Natural killer cell treated with Interleukin-12 subunit alpha and Interleukin-12 subunit beta and Interleukin-15 and Interleukin-18, amount 100 ng/mL, for 72 hours (primary cell): Measurements from ENCODE around the gene KATNB1. TPM values are rescaled to one million over a fixed set of nuclear protein-coding genes. Genes with fewer than 3 reads are reported as not detected.

Source experiments
- ATAC-seq, 2 donors: fragments of 150-1000 bp; cut with Tn5 transposase in 1 of 2; sonication (Bioruptor Pico), chemical (Tn5 transposase) in 1 of 2; 2 replicates each; pipeline ENCODE4 v1.10.0; 2021
- DNase-seq: peaks from one replicate; pipeline ENCODE4 v3.0.0; 2022; ENCODE audit warnings: low spot score
- H3K27ac Mint-ChIP-seq, 2 donors: 1 replicate in 1 of 2; 2 replicates in 1 of 2; pipeline ENCODE4 v1.8.0; 2022; ENCODE audit warnings: mixed read lengths in 2 of 2, mild to moderate bottlenecking in 1 of 2, moderate library complexity in 1 of 2
- H3K27me3 Mint-ChIP-seq, 2 donors: 1 replicate in 1 of 2; 2 replicates in 1 of 2; pipeline ENCODE4 v1.8.0; 2022; ENCODE audit warnings: mixed read lengths in 2 of 2
- H3K36me3 Mint-ChIP-seq: one replicate; pipeline ENCODE4 v1.8.0; 2022; ENCODE audit warnings: mixed read lengths
- H3K4me1 Mint-ChIP-seq, 2 donors: 1 replicate in 1 of 2; 2 replicates in 1 of 2; pipeline ENCODE4 v1.8.0; 2022; ENCODE audit warnings: low read depth in 2 of 2, mixed read lengths in 2 of 2, mild to moderate bottlenecking in 1 of 2
- H3K4me3 Mint-ChIP-seq: one replicate; pipeline ENCODE4 v1.8.0; 2022; ENCODE audit warnings: mixed read lengths
- H3K9me3 Mint-ChIP-seq: 2 replicates; pipeline ENCODE4 v1.8.0; 2022; ENCODE audit warnings: mixed read lengths
- total RNA-seq, 2 donors: library from RNA; stranded (reverse); gene quantifications; one replicate each; pipeline ENCODE4 v1.2.3, GENCODE V29; 2022

KATNB1 gene
- total RNA-seq, 2 donors from 2014 or later, result 33.7 to 65.3 TPM

DNA sequence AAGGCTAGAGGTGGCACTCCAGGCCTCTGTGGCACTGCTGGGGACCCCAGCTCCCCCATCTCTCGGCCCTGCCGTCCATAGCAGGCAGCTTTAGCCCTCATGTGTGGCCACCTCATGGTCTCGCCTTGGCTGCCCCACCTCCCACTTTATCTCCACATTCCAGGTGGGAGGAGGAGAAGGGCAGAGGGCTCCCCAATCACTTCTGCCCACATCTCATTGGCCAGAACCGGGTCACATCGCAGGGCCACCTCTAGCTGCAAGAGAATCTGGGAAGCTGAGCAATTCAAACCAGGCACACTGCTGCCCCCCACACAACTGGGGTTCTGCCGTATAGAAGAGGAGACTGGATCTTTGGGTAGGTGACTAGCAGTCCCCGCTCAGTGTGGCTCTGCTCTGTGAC lies 39.3 kb upstream of the KATNB1 start:
- Mint-ChIP-seq H3K9me3 (no peaks in the 10 kb centered on the region), H3K27me3 (no peaks in the 10 kb centered on the region), H3K4me3 (no peak overlapping the region), H3K27ac (no peak overlapping the region), H3K4me1 (peaks cover 9 to 10% of the 10 kb centered on the region in 2 donors), H3K36me3 (no peaks in the 10 kb centered on the region)
- ATAC-seq (no peak), DNase-seq (no peak)

DNA sequence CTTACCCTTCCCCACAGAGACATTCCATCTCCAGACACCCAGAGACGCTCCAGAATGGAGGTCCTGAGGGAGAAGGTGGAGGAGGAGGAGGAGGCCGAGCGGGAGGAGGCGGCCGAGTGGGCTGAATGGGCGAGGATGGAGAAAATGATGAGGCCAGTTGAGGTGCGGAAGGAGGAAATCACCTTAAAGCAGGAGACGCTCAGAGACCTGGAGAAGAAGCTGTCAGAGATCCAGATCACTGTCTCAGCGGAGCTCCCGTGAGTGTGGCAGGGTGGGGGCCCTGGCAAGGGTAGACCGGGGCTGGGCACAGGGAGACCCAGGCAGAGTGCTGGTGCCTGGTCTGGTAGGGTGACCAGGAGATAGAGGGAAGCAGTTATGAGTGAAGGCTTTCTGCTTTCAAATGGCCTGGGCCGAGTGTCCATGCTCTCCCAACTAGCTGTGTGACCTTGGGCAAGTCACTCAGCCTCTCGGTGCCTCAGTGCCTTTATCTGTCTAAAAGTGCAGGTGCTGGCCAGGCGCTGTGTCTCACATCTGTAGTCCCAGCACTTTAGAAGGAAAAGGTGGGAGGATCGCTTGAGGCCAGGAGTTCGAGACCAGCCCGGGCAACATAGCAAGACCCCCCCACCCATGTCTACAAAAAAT lies 37.6 kb upstream of the KATNB1 start:
- Mint-ChIP-seq H3K27me3 (no peaks in the 10 kb centered on the region), H3K36me3 (no peaks in the 10 kb centered on the region), H3K4me3 (no peak overlapping the region), H3K4me1 (peaks cover 9 to 10% of the 10 kb centered on the region in 2 donors), H3K27ac (no peak overlapping the region), H3K9me3 (no peaks in the 10 kb centered on the region)
- DNase-seq, result no peak
- peak in 1 of 2 donors; percentile 30 for ATAC-seq

DNA sequence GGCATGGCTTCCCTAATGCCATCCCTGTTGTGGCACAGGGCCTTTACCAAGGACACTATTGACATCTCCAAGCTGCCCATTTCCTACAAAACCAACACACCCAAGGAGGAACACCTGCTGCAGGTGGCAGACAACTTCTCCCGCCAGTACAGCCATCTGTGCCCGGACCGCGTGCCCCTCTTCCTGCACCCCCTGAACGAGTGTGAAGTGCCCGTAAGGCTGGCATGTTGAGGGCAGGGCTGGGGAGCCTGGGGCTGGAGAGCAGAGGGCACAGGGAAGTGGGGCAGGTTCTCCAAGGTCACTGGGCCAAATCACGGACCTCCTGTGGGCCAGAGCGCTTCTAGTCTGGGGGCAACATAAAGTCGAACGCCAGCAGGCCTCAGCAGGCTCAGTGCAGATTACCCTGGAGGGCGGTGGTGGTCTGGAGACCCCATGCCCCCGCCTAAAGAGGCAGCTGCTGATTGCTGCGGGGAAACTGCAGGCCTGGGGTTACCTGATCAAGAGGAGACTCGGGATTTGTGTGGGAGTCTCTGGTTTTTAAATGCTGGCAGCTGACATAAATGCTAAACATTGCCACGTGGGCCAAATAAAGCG lies 36.7 kb upstream of the KATNB1 start:
- Mint-ChIP-seq H3K36me3 (no peaks in the 10 kb centered on the region), H3K9me3 (no peaks in the 10 kb centered on the region), H3K27ac (no peak overlapping the region)

DNA sequence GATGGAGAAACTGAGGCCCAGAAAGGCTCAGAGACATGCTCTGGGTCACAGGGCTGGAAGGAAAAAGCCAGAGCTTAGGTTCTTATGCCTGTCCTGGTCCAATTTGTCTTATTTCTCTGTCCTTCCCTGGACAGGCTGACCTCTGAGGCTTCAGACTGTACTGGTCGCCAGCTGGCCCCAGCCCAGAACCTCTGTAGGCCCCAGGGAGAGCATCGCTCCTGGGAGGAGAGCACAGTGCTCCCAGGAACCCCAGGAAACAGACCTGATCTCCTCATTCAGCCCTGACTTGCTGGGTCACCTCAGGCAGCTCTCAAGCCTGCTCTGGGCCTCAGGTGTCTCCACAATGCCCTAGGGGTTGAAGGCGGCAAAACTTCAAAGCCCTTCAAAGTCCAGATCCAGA lies 36.1 kb upstream of the KATNB1 start:
- Mint-ChIP-seq H3K27ac (no peak overlapping the region), H3K4me3 (no peak overlapping the region), H3K27me3 (no peaks in the 10 kb centered on the region), H3K4me1 (peaks cover 9 to 10% of the 10 kb centered on the region in 2 donors), H3K9me3 (no peaks in the 10 kb centered on the region), H3K36me3 (no peaks in the 10 kb centered on the region)
- ATAC-seq (no peak), DNase-seq (no peak)

More for the DNA sequence above, 36.7 kb upstream of the KATNB1 start:
- Mint-ChIP-seq H3K4me1 (peaks cover 9 to 10% of the 10 kb centered on the region in 2 donors), H3K27me3 (no peaks in the 10 kb centered on the region), H3K4me3 (no peak overlapping the region)
- DNase-seq, result no peak
- no peak for ATAC-seq

DNA sequence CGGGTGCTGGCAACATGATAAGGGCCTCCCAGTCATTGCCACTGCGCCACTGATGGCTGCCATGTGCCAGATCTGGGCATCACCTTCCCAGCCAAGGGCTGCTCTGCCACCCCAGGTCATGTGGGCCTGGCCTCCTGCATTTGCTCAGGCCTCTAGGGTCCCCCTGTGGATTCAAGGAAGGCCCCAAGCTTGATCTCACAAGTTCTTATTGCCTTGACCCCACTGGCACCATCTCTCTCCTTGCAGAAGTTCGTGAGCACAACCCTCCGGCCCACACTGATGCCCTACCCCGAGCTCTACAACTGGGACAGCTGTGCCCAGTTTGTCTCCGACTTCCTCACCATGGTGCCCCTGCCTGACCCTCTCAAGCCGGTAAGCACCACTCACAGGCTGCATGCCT lies 35.7 kb upstream of the KATNB1 start:
- peak overlapping the region in 1 of 2 donors; percentile 73 for H3K27ac Mint-ChIP-seq
- H3K36me3 Mint-ChIP-seq, result no peaks in the 10 kb centered on the region
- no peaks in the 10 kb centered on the region for H3K9me3 Mint-ChIP-seq
- no peak overlapping the region for H3K4me3 Mint-ChIP-seq
- H3K4me1 Mint-ChIP-seq, result peaks cover 5 to 6% of the 10 kb centered on the region in 2 donors
- H3K27me3 Mint-ChIP-seq, result no peaks in the 10 kb centered on the region
- peak; percentile 23 for DNase-seq
- no peak for ATAC-seq

DNA sequence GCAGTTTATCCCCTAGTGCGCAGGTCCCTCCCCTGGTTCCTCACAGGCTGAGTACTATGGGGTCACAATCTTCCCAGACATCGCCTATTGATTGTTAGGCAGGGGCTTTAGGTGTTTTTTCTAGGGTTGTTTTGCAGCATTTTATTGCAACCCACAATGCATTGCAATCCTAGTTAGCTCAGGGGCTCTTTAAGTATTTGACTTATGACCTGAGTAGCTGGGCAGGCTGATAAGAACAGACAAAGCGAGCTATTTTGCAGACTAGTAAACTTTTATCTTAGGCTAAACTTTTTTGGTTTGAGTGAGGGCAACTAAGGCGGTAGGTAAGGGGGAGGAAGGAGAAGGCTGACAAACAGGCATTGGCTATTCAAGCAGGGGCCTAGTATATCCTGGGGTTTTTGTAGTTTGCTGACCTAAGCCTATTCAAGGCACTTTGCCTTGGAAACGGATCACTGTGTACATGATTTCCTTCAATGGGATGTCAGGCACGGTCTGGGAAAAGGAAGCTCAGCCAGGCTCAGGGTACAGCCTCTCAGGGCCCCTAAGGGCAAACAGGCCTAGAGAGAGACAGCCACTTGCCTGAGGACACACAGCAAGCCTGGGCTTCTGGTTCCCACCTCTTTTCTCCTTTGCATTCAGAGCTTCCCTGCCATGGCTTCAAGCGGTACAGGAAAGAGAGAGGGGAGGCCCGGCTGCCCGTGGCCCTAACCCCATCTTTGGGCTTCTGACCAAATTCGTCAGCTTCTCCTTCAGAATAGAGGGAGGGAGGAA lies 34.6 kb upstream of the KATNB1 start:
- peaks cover 0 to 2% of the 10 kb centered on the region in 2 donors for H3K4me1 Mint-ChIP-seq
- H3K9me3 Mint-ChIP-seq, result no peaks in the 10 kb centered on the region
- H3K36me3 Mint-ChIP-seq, result no peaks in the 10 kb centered on the region
- ATAC-seq, result no peak
- peak; percentile 5 for DNase-seq
- no peak overlapping the region for H3K4me3 Mint-ChIP-seq
- peak overlapping the region in 1 of 2 donors; percentile 41 for H3K27ac Mint-ChIP-seq
- no peaks in the 10 kb centered on the region for H3K27me3 Mint-ChIP-seq

DNA sequence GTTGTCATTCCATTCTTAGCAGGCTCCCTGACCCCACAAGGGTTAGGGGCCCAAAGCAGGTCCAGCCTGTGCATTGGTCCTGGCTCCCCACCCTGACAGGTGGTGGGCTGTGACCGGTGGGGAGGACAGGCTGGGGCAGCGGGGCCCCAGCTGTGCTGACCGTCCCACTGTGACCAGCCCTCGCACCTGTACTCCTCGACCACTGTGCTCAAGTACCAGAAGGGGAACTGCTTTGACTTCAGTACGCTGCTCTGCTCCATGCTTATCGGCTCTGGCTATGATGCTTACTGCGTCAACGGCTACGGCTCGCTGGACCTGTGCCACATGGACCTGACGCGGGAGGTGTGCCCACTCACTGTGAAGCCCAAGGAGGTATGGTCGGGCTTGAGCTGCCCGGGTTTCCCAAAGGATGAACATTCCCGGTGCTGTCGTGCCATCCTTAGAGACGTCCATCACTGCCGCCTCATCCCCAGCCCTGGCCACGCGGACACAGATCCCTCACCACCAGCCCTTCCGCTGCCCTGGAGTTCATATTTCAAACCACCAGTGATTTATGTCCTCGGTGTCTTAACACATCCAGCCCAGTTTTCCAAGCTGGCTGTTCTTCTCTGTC lies 33.7 kb upstream of the KATNB1 start:
- Mint-ChIP-seq H3K4me3 (no peak overlapping the region), H3K36me3 (no peaks in the 10 kb centered on the region), H3K9me3 (no peaks in the 10 kb centered on the region), H3K27me3 (no peaks in the 10 kb centered on the region), H3K27ac (no peak overlapping the region), H3K4me1 (peaks cover 0 to 5% of the 10 kb centered on the region in 2 donors)
- DNase-seq, result peak; percentile 42
- ATAC-seq, result no peak

DNA sequence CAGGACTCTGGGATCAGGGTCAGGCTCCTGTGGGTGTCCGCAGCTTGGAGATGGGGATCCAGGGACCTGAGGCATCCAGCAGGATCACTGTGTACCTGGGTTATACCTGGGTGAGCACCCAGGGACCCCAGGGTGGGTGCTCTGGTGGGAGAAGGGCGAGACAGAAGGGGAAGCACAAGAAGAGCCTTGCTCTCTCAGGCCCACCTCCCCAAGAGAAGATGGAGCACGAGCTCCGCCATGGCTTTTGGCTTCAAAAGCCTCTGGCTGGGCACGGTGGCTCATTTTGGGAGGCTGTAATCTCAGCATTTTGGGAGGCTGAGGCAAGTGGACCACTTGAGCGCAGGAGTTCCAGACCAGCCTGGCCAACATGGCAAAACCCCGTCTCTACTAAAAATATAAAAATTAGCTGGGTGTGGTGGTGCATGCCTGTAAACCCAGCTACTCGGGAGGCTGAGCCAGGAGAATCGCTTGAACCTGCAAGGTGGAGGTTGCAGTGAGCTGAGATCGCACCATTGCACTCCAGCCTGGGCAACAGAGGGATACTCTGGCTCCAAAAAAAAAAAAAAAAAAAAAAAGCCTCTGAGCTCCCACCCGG lies 32.1 kb upstream of the KATNB1 start:
- Mint-ChIP-seq H3K36me3 (no peaks in the 10 kb centered on the region), H3K9me3 (no peaks in the 10 kb centered on the region), H3K27ac (no peak overlapping the region), H3K4me1 (peaks cover 7 to 10% of the 10 kb centered on the region in 2 donors), H3K4me3 (no peak overlapping the region), H3K27me3 (no peaks in the 10 kb centered on the region)
- DNase-seq, result peak; percentile 49
- no peak for ATAC-seq

DNA sequence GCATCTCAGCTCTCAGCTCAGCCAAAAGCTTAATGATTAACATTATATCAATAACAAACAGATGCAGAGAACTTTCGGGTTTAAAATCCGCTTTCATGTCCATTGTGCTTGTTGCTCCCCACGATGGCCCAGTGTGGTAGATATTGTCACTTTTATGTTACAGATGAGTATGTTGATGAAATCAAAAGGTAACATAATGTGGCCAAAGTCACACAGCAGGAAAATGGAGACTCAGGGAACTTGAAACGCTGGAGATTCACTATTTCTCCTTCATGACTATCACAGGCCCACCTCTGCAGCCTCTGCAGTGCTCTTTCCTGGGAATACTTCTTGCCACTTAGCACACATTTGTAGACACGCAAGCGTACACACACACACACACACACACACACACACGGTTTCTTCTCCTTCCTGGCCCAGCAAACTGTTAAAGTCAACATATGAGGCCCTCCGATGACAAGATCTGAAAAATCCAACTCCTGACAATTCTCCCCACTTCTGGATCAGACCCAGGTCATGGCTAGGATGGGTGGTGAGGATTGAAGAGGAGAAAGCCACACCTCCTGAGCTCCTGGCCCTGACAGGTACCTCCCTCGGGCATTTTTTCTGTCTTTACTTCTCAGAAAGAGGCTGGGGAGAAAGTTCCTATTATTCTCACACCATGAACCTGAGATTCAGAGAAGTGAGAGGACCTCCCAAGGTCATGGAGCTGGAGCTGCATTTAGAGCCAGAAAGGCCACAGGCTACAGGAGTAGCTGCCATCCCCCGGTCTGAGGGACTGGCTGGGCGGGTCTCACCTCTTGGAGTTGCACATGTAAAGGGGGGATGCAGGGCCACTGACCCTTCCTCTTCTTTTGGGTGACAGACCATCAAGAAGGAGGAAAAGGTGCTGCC lies 31.3 kb upstream of the KATNB1 start:
- no peak for ATAC-seq
- no peaks in the 10 kb centered on the region for H3K9me3 Mint-ChIP-seq

DNA sequence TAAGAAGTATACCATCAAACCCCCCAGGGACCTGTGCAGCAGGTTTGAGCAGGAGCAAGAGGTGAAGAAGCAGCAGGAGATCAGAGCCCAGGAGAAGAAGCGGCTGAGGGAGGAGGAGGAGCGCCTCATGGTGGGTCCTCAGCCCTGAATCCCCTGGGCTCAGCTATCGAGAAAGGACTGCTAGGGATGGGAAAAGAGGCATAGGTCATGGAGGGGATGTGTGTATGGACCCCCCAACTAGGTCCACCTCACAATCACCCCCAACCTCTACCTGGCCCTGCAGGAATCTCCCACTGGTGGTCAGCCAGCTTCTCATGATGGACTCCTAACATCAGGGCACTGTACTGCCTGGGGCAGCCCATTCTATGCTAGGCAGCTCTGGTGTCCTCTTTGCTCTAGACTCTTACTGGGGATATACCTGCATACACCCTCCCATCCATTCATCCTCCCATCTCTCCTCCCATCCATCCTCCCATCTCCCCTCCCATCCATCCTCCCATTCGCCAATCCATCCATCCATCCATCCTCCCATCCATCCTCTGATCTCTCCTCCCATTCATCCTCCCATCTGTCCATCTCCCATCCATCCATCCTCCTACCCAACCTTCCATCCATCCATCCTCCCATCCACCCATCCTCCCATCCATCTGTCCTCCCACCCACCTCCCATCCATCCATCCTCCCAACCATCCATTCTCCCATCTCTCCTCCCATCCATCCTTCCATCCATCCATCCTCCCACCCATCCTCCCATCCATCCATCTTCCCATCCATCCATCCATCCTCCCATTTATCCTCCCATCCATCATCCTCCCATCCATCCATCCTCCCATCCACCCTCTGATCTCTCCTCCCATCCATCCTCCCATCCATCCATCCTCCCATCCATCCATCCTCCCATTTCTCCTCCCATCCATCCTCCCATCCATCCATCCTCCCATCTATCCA lies 30.4 kb upstream of the KATNB1 start:
- Mint-ChIP-seq H3K27me3 (no peaks in the 10 kb centered on the region), H3K9me3 (no peaks in the 10 kb centered on the region), H3K4me3 (no peak overlapping the region), H3K4me1 (peaks cover 7 to 10% of the 10 kb centered on the region in 2 donors), H3K36me3 (no peaks in the 10 kb centered on the region), H3K27ac (no peak overlapping the region)
- ATAC-seq, result no peak
- DNase-seq, result peak; percentile 12

More for the DNA sequence above, 31.3 kb upstream of the KATNB1 start:
- H3K27ac Mint-ChIP-seq, result no peak overlapping the region
- H3K4me3 Mint-ChIP-seq, result no peak overlapping the region
- no peaks in the 10 kb centered on the region for H3K27me3 Mint-ChIP-seq
- no peaks in the 10 kb centered on the region for H3K36me3 Mint-ChIP-seq
- peak; percentile 22 for DNase-seq
- H3K4me1 Mint-ChIP-seq, result peaks cover 7 to 10% of the 10 kb centered on the region in 2 donors

DNA sequence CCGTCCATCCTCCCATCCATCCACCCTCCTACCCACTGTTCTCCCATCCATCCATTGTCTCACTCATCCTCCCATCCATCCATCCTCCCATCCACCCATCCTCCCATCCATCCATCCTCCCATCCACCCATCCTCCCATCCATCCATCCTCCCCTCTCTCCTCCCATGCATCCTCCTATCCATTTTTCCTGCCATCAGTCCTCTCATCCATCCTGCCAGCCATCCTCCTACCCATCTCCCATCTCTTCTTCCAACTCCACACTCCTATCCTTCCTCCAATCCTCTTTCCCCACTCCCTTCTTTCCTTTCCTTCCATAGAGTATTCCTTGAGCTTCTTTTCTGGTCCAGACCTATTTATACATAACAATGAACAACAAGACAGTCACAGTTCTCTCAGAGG lies 28.9 kb upstream of the KATNB1 start:
- Mint-ChIP-seq H3K4me3 (no peak overlapping the region), H3K27ac (no peak overlapping the region)
- ATAC-seq, result no peak

DNA sequence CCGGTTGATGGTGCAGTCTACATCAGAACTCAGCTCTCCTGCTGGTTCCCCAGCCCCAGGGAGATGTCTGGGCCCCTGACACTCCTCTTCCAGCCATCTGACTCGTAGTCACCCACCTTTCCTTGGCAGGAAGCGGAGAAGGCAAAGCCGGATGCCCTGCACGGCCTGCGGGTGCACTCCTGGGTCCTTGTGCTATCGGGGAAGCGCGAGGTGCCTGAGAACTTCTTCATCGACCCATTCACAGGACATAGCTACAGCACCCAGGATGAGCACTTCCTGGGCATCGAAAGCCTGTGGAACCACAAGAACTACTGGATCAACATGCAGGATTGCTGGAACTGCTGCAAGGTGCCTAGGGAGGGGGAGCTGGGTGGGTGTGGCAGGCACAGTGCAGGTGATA lies 28.2 kb upstream of the KATNB1 start:
- Mint-ChIP-seq H3K4me3 (no peak overlapping the region), H3K27ac (no peak overlapping the region), H3K36me3 (no peaks in the 10 kb centered on the region), H3K4me1 (peaks cover 7 to 10% of the 10 kb centered on the region in 2 donors), H3K9me3 (no peaks in the 10 kb centered on the region), H3K27me3 (no peaks in the 10 kb centered on the region)
- no peak for ATAC-seq
- no peak for DNase-seq

More for the DNA sequence above, 28.9 kb upstream of the KATNB1 start:
- no peaks in the 10 kb centered on the region for H3K27me3 Mint-ChIP-seq
- no peaks in the 10 kb centered on the region for H3K36me3 Mint-ChIP-seq
- peaks cover 7 to 10% of the 10 kb centered on the region in 2 donors for H3K4me1 Mint-ChIP-seq
- no peak for DNase-seq
- no peaks in the 10 kb centered on the region for H3K9me3 Mint-ChIP-seq
